22Rv1 (cell line): ENCODE results near the gene TSPAN18.

ENCODE experiments used
- H3K27ac ChIP-seq: fragments of 450-650 bp; 2 replicates; pipeline ENCODE4 v1.5.1; 2017
- ZFX ChIP-seq: fragments of 450-650 bp; IDR thresholded peaks from 2 replicates; pipeline ENCODE4 v1.6.1; 2017; ENCODE audit warnings: antibody characterized with exemption, borderline replicate concordance
- TF ChIP-seq, protein P1 (sequence below): fragments of 450-650 bp; IDR thresholded peaks from 2 replicates; pipeline ENCODE4 v1.5.1; 2017; ENCODE audit warnings: mild to moderate bottlenecking

The TSPAN18 gene

DNA sequence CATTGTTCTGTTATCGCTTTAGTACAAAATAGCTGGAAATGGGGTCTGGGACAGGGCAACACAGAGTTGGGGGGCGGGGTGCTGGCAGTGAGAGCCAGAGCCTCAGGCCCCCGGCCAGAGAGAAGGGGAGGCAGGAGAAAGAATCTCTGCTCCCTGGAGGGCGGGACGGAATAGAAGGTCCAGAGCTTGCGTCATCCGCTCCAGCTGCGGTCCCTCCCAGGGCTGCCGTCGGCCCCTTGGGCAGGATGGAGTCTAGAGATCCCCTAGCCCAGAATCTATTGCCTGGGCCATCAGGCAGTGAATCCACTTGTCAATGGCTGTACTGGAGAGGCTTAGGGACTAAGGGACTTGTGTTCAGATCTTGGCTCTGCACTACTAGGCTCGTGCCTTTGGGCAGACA, 218.9 kb downstream of the TSPAN18 start:
- H3K27ac ChIP-seq = no peak overlapping the region
- TF ChIP-seq, protein P1, sequence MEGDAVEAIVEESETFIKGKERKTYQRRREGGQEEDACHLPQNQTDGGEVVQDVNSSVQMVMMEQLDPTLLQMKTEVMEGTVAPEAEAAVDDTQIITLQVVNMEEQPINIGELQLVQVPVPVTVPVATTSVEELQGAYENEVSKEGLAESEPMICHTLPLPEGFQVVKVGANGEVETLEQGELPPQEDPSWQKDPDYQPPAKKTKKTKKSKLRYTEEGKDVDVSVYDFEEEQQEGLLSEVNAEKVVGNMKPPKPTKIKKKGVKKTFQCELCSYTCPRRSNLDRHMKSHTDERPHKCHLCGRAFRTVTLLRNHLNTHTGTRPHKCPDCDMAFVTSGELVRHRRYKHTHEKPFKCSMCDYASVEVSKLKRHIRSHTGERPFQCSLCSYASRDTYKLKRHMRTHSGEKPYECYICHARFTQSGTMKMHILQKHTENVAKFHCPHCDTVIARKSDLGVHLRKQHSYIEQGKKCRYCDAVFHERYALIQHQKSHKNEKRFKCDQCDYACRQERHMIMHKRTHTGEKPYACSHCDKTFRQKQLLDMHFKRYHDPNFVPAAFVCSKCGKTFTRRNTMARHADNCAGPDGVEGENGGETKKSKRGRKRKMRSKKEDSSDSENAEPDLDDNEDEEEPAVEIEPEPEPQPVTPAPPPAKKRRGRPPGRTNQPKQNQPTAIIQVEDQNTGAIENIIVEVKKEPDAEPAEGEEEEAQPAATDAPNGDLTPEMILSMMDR = no peak
- TF ChIP-seq ZFX = no peak

DNA sequence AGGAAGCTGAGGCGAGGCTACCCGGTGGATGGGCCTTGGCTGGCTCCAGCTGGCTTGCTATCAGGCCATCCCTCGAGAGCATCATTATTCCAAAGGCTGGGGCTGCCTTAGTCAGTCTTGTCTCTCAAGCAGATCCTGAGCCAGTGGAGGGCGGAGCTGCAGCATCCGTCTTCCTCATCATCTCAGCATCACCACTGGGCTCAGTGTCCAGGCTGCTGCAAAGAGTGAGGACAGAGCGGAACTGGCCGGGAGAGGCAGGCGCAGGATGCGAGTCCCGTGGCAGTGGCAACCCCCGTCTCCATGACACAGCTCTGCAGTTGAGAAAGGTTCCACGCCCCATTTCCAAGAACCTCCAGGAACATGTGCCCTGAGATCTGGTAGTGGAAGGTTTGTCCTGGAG, 219.5 kb downstream of the TSPAN18 start:
- no peak overlapping the region for H3K27ac ChIP-seq
- TF ChIP-seq, protein P1 = no peak
- no peak for TF ChIP-seq ZFX

DNA sequence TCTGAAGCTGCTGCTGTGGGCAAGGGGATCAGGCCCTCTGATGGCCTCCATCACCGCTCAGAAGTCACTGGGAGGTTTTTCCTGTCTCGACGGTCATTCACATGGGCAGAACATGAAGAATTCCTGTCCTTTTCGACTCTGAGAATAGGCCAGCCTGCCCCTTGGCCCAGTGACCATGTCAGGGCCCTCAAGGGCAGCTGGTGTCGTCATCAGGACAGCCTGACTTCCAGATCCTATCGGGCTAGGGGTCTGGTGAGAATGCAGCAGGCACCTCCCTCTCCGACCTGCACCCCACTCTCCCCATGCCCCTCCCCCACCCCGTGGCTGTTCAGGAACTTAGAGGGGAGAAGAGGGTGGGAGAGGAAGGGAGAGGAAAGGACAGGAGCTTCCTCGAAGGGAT, 220.4 kb downstream of the TSPAN18 start:
- TF ChIP-seq ZFX = no peak
- TF ChIP-seq, protein P1 = no peak

DNA sequence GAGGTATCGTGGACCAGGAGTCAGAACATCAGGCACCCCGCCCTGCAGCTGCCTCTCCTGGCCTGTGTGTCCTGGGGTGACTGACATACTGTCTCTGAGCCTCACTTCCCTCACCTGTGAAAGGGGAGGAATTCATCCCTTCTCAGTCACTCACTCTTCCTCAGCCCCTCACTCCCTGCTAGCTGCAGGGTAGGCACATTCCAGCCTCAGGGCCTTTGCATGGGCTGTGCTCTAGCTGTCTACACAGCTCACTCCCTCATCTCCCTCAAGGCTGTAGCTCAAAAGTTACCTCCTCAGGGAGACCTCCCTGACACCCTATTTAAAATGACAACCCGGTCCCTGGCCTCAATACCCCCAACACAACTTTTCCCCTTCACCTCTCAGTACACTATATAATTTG, 221.4 kb downstream of the TSPAN18 start:
- TF ChIP-seq, protein P1 = no peak
- no peak for TF ChIP-seq ZFX
- no peak overlapping the region for H3K27ac ChIP-seq

More for the DNA sequence above, 220.4 kb downstream of the TSPAN18 start:
- no peak overlapping the region for H3K27ac ChIP-seq

DNA sequence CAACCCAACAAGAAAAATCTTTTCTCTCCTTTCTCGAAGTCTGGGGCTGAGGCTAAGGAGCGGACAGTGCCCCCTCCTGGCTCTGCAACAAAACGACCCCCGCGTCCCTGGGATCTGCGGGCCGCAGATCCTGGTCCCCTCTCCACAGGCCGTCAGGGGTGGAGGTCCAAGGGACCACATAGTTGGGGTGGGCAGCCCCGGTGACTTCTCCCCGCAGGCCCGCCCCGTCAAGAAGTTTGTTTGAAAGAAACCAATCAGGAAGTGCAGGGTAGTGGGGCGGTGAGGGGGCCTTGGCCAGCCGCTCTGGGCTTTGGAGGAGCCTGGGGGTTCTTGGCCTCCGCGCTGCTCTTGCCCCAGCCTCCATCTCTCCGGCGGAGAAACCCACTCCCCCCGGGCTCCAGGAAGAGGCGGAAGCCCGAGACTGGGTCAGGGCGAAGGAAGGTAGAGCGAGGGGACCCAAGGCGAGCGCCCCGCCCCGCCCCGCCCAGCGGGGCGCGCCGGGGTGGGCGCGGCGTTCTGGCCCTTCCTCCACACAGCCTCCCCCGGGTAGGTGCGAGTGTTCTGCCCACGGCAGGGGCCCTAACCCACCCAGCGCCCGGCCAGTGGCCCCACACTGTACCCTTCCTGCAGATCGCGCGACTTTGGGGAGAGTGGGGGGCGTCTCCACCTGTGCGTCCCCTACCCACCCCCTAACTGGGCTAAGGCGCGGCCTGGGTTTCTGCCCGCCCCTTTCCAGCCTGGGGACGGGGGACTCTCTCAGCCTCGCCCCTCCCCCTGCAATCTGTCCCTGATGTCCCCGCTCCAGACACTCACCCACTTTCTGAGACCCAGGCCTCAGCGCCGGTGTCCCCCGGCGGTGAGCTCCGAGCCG, 222.6 kb downstream of the TSPAN18 start:
- peak overlapping the region; percentile 68 for H3K27ac ChIP-seq
- TF ChIP-seq, protein P1 = peak; percentile 45; the same call in 1 of the 2 replicates
- no peak for TF ChIP-seq ZFX

DNA sequence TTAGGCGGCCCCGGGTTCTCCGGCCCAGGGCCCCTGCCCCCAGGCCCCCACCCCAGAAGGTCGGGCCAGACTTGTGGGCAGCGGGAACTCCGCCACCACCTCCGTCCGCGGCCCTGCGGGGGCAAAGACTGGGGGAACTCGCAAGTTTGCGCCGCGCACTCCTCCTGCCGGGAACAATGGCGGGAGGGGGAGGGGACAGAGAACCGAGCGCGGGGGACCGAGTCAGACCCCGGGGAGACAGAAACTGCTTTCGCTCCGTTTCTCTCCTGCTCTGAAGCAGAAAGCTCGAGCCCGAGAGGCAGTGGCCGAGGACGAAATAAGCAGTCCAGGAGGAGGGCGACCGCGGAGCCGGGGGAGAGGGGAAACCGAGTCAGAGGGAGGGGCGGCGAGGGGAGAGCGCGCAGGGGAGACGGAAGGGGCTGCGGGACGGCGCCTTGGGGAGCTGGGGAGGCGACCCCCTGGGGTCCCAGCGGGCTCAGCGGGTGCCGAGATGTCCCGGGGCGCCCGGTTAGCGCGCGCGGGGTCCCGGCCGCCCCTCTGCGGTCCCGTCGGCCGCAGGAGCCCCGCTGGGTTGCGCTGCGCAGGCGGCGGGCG, 223.4 kb downstream of the TSPAN18 start:
- peak overlapping the region; percentile 68 for H3K27ac ChIP-seq
- no peak for TF ChIP-seq ZFX
- TF ChIP-seq, protein P1 = no peak

DNA sequence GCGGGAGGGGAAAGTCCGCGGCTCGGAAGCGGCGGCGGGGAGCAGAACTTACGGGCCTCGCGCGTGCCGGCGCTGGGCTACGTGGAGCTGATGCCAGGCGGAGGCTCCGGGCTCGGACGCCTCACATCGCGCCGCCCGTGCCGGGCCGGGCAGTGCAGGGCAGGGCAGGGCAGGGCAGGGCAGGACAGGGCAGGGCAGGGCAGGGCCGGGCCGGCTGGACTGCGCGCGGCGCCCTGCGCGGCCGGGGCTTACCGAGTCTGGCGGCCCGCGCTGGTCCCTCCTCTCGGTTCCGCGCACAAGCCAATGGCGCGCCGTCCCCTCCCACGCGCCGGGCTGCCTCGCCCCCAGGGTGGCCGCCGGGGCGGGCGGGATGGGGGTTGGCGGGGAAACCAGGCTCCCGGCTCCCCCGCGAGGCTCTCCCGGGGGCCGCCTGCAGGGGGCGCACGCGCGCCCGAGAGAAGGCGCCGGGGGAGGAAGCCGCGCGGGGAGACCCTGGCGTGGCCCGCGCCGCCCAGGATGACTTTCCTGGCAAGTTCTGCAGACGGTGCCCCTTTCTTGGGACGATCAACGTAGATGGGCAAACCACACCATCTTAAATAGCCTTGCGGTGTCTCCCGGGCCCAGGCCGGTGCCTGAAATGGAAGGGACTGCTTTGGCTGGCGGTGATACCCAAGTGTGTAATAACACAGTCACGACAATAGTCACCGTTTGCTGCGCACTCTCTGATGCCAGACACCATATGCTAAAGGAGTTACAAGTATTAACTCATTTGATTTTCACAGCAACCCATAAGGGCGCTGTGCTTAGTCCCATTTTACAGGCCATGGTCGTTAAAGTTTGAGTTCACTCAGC, 224.1 kb downstream of the TSPAN18 start, which contains the start of gene TP53I11:
Gene TP53I11 (minus strand): TSS at position 259 of the 852 bp plus-strand sequence. CDS start 12,548 bp downstream, outside the sequence.
- peak within 1 kb of the TSS; percentile 68 for H3K27ac ChIP-seq
- TF ChIP-seq, protein P1 = peak; percentile 90
- no peak for TF ChIP-seq ZFX
